Fibroblast of skin of right biceps (primary cell): Measurements from ENCODE around the gene VSIG10L.

ENCODE experiments used
- DNase-seq: peaks from one replicate; pipeline ENCODE4 v3.0.0-alpha.2; 2013

VSIG10L gene

GRCh38 chr19:51337861-51338562 lies 3.9 kb downstream of the VSIG10L start:
- no peak for DNase-seq

- no peak for DNase-seq
Measured at GRCh38 chr19:51337141-51337860, 4.6 kb downstream of the VSIG10L start.

- DNase-seq, result no peak
Measured at GRCh38 chr19:51333836-51334460, 8.0 kb downstream of the VSIG10L start.

- no peak for DNase-seq
Measured at GRCh38 chr19:51331716-51332115, 10.2 kb downstream of the VSIG10L start.

GRCh38 chr19:51331193-51331592 lies 10.7 kb downstream of the VSIG10L start:
- DNase-seq, result no peak

- no peak for DNase-seq
Measured at GRCh38 chr19:51330366-51330765, 11.6 kb downstream of the VSIG10L start.

- DNase-seq, result no peak
Measured at GRCh38 chr19:51329411-51329810, 12.5 kb downstream of the VSIG10L start.

GRCh38 chr19:51327066-51328001 lies 14.6 kb downstream of the VSIG10L start:
- DNase-seq, result peak; percentile 45

GRCh38 chr19:51326216-51327065 lies 15.5 kb downstream of the VSIG10L start:
- no peak for DNase-seq

GRCh38 chr19:51325161-51325976 lies 16.6 kb downstream of the VSIG10L start:
- no peak for DNase-seq

GRCh38 chr19:51324167-51324481 lies 17.8 kb downstream of the VSIG10L start:
- DNase-seq, result no peak

GRCh38 chr19:51323481-51324166 lies 18.3 kb downstream of the VSIG10L start:
- no peak for DNase-seq

- no peak for DNase-seq
Measured at GRCh38 chr19:51321799-51322198, 20.1 kb downstream of the VSIG10L start.

GRCh38 chr19:51320280-51320657 lies 21.7 kb downstream of the VSIG10L start:
- DNase-seq, result no peak

GRCh38 chr19:51319649-51320279 lies 22.2 kb downstream of the VSIG10L start:
- no peak for DNase-seq

GRCh38 chr19:51318687-51319648 lies 23.0 kb downstream of the VSIG10L start:
- no peak for DNase-seq

- no peak for DNase-seq
Measured at GRCh38 chr19:51317968-51318367, 24.0 kb downstream of the VSIG10L start.

- no peak for DNase-seq
Measured at GRCh38 chr19:51317376-51317775, 24.6 kb downstream of the VSIG10L start.

- DNase-seq, result no peak
Measured at GRCh38 chr19:51316688-51317087, 25.3 kb downstream of the VSIG10L start.
